DND-41 (cell line): Measurements from ENCODE around the gene EAF2.
"Not testable (repeated sequence)": the region's sequence is repeated elsewhere in the genome, so short reads cannot be mapped to it uniquely, and the experiment has no call there.

Experiments
- EZH2 ChIP-seq: IDR thresholded peaks from 3 replicates; pipeline ENCODE4 v1.6.1; 2012; ENCODE audit warnings: borderline replicate concordance, low read depth, mild to moderate bottlenecking, moderate library complexity, low read length, inconsistent platforms; ENCODE audit not compliant: severe bottlenecking
- TF ChIP-seq, protein P1 (sequence below): IDR thresholded peaks from 2 replicates; pipeline ENCODE4 v1.5.1; 2012; ENCODE audit warnings: borderline replicate concordance, low read length, moderate library complexity, mild to moderate bottlenecking; ENCODE audit not compliant: poor library complexity, severe bottlenecking; ENCODE audit errors: extremely low read depth

DNA sequence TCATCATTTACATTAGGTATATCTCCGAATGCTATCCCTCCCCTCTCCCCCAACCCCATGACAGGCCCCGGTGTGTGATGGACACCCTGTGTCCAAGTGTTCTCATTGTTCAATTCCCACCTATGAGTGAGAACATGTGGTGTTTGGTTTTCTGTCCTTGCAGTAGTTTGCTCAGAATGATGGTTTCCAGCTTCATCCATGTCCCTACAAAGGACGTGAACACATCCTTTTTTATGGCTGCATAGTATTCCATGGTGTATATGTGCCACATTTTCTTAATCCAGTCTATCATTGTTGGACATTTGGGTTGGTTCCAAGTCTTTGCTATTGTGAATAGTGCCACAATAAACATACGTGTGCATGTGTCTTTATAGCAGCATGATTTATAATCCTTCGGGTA, 22.8 kb downstream of the EAF2 start:
- TF ChIP-seq, protein P1, sequence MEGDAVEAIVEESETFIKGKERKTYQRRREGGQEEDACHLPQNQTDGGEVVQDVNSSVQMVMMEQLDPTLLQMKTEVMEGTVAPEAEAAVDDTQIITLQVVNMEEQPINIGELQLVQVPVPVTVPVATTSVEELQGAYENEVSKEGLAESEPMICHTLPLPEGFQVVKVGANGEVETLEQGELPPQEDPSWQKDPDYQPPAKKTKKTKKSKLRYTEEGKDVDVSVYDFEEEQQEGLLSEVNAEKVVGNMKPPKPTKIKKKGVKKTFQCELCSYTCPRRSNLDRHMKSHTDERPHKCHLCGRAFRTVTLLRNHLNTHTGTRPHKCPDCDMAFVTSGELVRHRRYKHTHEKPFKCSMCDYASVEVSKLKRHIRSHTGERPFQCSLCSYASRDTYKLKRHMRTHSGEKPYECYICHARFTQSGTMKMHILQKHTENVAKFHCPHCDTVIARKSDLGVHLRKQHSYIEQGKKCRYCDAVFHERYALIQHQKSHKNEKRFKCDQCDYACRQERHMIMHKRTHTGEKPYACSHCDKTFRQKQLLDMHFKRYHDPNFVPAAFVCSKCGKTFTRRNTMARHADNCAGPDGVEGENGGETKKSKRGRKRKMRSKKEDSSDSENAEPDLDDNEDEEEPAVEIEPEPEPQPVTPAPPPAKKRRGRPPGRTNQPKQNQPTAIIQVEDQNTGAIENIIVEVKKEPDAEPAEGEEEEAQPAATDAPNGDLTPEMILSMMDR: not testable (repeated sequence)
- not testable (repeated sequence) for TF ChIP-seq EZH2
